ENCODE measurements around the gene CFAP77.
"Not testable (repeated sequence)": the region's sequence is repeated elsewhere in the genome, so short reads cannot be mapped to it uniquely, and the experiment has no call there.

CFAP77 gene

GRCh38 chr9:132409828-132410528, at the start of gene CFAP77:
TSS of gene CFAP77 (plus strand) at chr9:132410211. CDS start at chr9:132410272, 61 bp downstream.
- no peak for DNase-seq (ENCODE audit: low read depth)

- no peak for DNase-seq (ENCODE audit: low read depth)
Measured at GRCh38 chr9:132364068-132364467, 45.9 kb upstream of the CFAP77 start.

- no peak for DNase-seq (ENCODE audit: low read depth)
Measured at GRCh38 chr9:132365986-132366385, 44.0 kb upstream of the CFAP77 start.

GRCh38 chr9:132366481-132366880, 43.5 kb upstream of the CFAP77 start:
- DNase-seq (ENCODE audit: low read depth): no peak

GRCh38 chr9:132367613-132368313, 42.2 kb upstream of the CFAP77 start:
- no peak for DNase-seq (ENCODE audit: low read depth)

- no peak for DNase-seq (ENCODE audit: low read depth)
Measured at GRCh38 chr9:132369421-132369820, 40.6 kb upstream of the CFAP77 start.

- no peak for DNase-seq (ENCODE audit: low read depth)
Measured at GRCh38 chr9:132370592-132370991, 39.4 kb upstream of the CFAP77 start.

GRCh38 chr9:132372177-132373095, 37.6 kb upstream of the CFAP77 start:
- DNase-seq (ENCODE audit: low read depth): no peak

- DNase-seq (ENCODE audit: low read depth): not testable (repeated sequence)
Measured at GRCh38 chr9:132377769-132378168, 32.2 kb upstream of the CFAP77 start.

GRCh38 chr9:132378416-132378815, 31.6 kb upstream of the CFAP77 start:
- DNase-seq (ENCODE audit: low read depth): not testable (repeated sequence)

GRCh38 chr9:132381966-132382541, 28.0 kb upstream of the CFAP77 start:
- no peak for DNase-seq (ENCODE audit: low read depth)

GRCh38 chr9:132383462-132383883, 26.5 kb upstream of the CFAP77 start:
- no peak for DNase-seq (ENCODE audit: low read depth)

GRCh38 chr9:132384376-132384775, 25.6 kb upstream of the CFAP77 start:
- DNase-seq (ENCODE audit: low read depth): no peak

GRCh38 chr9:132387133-132387532, 22.9 kb upstream of the CFAP77 start:
- no peak for DNase-seq (ENCODE audit: low read depth)

- DNase-seq (ENCODE audit: low read depth): no peak
Measured at GRCh38 chr9:132390966-132391365, 19.0 kb upstream of the CFAP77 start.

GRCh38 chr9:132391449-132391848, 18.6 kb upstream of the CFAP77 start:
- DNase-seq (ENCODE audit: low read depth): no peak

GRCh38 chr9:132395560-132395959, 14.5 kb upstream of the CFAP77 start:
- no peak for DNase-seq (ENCODE audit: low read depth)

- DNase-seq (ENCODE audit: low read depth): no peak
Measured at GRCh38 chr9:132401824-132402223, 8.2 kb upstream of the CFAP77 start.

GRCh38 chr9:132404228-132404881, 5.7 kb upstream of the CFAP77 start:
- DNase-seq (ENCODE audit: low read depth): no peak

GRCh38 chr9:132406554-132407122, 3.4 kb upstream of the CFAP77 start, which contains the start of gene TTF1:
TSS of gene TTF1 (minus strand) at chr9:132406840. CDS start at chr9:132402821, 4,019 bp downstream.
- DNase-seq (ENCODE audit: low read depth): peak; percentile 85

- DNase-seq (ENCODE audit: low read depth): no peak
Measured at GRCh38 chr9:132407196-132407595, 2.8 kb upstream of the CFAP77 start.
